Kidney capillary endothelial cell (primary cell): Measurements from ENCODE around the gene RERE.
"Not testable (repeated sequence)": the region's sequence is repeated elsewhere in the genome, so short reads cannot be mapped to it uniquely, and the experiment has no call there.

Experiments used
- DNase-seq: peaks from one replicate; pipeline ENCODE4 v3.0.0-alpha.2; 2018; ENCODE audit warnings: low spot score

The RERE gene

GRCh38 chr1:8602471-8603219 is 214.8 kb downstream of the RERE start:
- DNase-seq: no peak

- peak; percentile 68 for DNase-seq
Measured at GRCh38 chr1:8600336-8600735, 217.1 kb downstream of the RERE start.

DNA sequence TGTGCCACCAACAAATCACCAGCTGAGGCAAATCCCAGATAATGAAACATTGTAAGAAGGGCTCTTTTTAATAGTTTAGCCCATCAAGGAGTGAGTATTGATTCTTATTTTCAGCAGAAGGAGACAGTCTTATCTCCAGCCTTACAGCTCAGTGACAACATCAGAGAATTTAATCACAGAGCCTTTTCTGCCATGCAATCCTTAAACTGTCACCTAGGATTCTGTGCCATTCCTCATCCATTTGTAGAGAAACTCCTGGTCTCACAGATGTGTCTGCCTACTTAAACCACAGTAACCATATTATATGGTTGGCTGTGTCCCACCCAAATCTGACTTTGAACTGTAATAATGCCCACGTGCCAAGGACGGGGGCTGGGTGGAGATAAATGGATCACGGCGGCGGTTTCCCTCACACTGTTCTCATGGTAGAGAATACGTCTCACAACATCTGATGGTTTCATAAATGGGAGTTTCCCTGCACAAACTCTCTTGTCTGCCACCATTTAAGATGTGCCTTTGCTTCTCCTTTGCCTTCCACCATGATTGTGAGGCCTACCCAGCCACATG is 217.7 kb downstream of the RERE start:
- no peak for DNase-seq

DNA sequence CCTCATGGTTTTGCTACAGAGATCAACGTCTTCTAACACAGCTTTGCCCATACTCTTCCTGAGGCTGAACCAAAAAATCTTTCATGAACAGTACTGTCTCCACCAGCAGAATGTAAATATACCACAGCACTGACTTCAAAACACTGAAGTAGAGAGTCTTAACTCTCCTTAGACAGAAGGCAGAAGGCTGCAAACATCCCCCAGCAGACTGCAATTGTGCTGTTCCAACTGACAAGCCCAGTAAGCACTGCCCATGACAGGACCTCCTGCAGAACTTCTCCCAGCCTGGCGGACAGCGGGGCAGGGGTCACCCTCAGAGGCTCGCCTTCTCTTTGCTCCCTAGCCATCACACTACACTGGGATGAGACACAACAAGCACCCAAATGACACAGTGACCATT is 218.7 kb downstream of the RERE start:
- no peak for DNase-seq

DNA sequence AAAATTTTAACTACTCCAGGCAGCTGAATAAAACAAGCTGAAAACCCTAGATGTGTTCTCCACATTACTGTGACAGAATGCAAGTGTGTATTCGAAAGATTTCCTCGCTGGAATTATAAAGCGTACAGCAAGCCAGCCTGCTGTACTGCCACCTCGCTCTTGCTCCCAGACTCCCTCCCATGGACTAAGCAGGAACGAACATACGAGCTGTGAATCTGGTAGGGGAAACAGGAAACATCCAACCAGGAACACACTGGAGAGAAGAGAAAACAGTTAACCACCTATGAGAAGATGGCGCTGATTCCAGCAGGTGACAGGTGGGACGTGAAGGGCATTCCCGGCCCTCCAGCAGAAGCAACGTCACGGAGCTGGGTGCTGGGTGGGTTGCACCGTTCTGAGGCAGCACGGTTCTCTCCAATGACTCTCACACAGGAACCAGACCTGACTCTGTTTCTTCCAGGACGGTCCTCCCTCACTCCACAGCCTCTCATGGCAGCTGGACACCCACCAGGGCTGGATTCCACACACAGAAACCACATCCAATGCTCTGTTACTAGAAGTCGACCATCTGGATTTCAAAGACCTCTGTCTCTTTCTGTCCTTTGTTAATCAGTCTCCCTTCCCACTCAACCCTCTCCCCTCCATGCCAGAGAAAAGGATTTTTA is 219.2 kb downstream of the RERE start:
- peak; percentile 42 for DNase-seq

GRCh38 chr1:8597455-8597854 is 220.0 kb downstream of the RERE start:
- no peak for DNase-seq

DNA sequence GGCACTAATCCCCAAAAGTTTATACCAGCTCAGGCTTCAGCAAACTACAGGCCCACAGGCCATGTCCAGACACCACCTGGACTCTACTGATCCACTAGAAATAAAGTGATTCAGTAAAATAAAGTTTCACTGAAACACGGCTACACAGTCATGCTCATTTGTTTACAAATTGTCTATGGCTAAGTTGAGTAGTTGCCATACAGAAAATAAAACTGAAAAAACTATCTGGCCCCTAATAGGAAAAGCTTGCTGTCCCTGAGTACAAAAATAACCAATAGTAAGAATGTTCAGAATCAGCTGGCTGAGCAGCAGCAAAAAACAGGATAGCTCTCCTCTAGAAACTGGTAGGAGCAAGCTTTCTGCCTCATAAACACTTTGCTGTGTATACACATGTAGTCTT is 221.5 kb downstream of the RERE start:
- DNase-seq: no peak

GRCh38 chr1:8595332-8595731 is 222.1 kb downstream of the RERE start:
- no peak for DNase-seq

DNA sequence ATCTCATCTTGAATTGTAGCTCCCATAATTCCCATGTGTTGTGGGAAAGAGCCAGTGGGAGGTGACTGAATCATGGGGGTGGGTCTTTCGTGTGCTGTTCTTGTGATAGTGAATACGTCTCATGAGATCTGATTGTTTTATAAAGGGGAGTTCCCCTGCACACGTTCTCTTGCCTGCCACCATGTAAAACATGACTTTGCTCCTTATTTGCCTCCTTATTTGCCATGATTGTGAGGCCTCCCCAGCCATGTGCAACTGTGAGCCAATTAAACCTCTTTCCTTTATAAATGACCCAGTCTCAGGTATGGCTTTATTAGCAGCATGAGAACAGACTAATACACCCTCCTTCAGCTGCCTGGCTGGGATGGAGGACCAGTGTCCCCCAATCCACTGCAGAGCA is 224.1 kb downstream of the RERE start:
- not testable (repeated sequence) for DNase-seq

DNA sequence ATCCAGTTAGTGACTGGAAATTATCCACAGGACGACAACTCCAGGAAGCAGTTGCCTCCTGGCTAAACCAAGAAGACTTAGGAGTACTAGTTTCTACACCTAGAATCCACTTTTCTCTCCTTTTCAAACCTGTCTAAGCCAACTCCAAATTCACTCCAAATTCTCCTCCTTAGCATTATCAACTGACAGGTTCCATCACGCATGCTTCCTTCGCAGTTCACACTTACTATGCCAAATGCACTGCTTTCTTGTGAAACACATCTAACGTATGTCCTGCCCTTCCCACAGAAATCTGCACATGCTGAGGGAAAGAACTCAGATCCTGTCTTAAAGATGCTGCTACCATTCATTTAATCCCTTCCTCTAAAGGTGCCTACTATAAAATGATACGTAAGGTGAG is 225.9 kb downstream of the RERE start:
- no peak for DNase-seq

- no peak for DNase-seq
Measured at GRCh38 chr1:8590721-8591351, 226.6 kb downstream of the RERE start.

- DNase-seq: no peak
Measured at GRCh38 chr1:8589571-8589970, 227.9 kb downstream of the RERE start.

GRCh38 chr1:8587784-8588183 is 229.7 kb downstream of the RERE start:
- DNase-seq: no peak

GRCh38 chr1:8586438-8586837 is 231.0 kb downstream of the RERE start:
- DNase-seq: no peak

DNA sequence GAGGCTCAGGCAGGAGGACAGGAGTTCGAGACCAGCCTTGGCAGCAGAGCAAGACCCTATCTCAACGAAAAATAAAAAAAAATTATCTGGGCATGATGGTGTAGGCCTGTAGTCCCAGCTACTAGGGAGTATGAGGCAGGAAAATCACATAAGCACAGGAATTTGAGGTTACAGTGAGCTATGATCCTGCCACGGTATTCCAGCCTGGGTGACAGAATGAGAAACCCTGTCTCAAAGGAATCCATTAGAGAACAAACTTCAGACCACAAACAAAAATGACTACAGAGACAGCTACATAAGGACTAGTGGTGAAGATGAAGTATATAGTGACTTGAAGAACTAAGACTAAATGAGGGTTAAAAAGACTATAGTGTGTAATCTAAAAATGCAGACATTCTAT is 233.1 kb downstream of the RERE start:
- no peak for DNase-seq

- no peak for DNase-seq
Measured at GRCh38 chr1:8583031-8583430, 234.4 kb downstream of the RERE start.

GRCh38 chr1:8580566-8580965 is 236.9 kb downstream of the RERE start:
- no peak for DNase-seq

DNA sequence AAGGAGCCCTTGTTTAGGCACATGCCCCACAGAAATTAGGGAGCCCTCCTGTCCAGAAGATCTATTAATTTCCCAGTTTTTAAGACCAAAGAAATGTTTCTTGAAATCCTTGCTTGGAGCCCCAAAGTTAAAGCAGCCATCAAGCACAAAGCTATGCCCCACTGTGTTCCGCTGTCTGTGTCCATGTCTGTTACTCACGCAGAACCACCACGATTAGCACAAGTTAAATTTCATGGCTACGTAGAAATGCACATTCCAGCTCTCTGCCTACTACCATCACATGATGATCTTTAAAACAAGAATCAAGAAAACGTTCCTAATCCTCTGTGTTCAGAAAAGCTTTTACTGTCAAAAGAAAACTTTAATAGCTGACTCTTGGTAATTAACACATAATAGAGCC is 238.5 kb downstream of the RERE start:
- no peak for DNase-seq

- DNase-seq: no peak
Measured at GRCh38 chr1:8578132-8578877, 239.1 kb downstream of the RERE start.

GRCh38 chr1:8574985-8575384 is 242.5 kb downstream of the RERE start:
- DNase-seq: no peak

DNA sequence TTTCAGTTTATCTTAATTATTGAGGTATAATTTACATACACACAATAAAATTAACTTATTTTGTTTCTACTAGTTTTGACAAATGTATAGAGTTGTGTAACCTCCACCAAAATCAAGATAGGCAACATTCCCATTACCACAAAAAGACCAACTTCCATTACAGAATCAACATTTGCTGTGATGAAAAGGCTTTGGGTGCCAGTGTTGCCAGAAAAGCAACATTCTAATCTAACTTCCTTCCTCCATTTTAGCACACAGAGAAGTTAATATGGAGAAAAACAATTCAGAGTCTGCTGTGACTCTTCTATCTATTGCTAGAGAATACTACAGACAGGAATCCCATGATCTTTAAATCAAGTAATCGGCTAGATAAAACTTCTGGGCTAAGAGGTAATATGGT is 245.3 kb downstream of the RERE start:
- no peak for DNase-seq
